ENCODE data around the gene RHO.

DNA sequence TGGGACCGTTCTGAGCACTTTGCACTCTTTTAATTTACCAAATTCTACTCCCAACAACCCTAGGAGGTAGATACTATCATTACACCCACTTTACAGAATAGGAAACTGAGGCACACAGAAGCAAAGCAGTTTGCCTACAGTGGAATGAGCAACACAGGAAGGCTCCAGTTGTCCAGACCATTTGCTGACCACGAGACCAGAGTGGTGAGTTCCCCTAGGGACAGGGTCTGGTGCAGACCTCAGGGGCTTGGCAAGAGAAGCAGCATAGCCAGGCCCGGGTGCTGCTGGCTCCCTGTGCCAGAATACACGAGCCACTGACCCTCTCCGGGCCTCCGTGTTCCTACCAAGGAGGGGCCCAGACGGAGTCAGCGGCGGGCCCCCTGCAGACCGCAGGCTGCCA lies 51.6 kb downstream of the RHO start:
- TF ChIP-seq, protein P1, sequence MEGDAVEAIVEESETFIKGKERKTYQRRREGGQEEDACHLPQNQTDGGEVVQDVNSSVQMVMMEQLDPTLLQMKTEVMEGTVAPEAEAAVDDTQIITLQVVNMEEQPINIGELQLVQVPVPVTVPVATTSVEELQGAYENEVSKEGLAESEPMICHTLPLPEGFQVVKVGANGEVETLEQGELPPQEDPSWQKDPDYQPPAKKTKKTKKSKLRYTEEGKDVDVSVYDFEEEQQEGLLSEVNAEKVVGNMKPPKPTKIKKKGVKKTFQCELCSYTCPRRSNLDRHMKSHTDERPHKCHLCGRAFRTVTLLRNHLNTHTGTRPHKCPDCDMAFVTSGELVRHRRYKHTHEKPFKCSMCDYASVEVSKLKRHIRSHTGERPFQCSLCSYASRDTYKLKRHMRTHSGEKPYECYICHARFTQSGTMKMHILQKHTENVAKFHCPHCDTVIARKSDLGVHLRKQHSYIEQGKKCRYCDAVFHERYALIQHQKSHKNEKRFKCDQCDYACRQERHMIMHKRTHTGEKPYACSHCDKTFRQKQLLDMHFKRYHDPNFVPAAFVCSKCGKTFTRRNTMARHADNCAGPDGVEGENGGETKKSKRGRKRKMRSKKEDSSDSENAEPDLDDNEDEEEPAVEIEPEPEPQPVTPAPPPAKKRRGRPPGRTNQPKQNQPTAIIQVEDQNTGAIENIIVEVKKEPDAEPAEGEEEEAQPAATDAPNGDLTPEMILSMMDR (IDR thresholded peaks at IDR 0.05), result no peak
- TF ChIP-seq POLR2A (IDR thresholded peaks at IDR 0.05) (no peak), POLR2AphosphoS5 (IDR thresholded peaks at IDR 0.05) (no peak)

All from prostate gland (tissue), 2 donors.